ENCODE measurements around the gene POTEM.
"Not testable (repeated sequence)": the region's sequence is repeated elsewhere in the genome, so short reads cannot be mapped to it uniquely, and the experiment has no call there.

The POTEM gene

GRCh38 chr14:19038060-19038664, 70.9 kb downstream of the POTEM start:
- DNase-seq: not testable (repeated sequence)

DNA sequence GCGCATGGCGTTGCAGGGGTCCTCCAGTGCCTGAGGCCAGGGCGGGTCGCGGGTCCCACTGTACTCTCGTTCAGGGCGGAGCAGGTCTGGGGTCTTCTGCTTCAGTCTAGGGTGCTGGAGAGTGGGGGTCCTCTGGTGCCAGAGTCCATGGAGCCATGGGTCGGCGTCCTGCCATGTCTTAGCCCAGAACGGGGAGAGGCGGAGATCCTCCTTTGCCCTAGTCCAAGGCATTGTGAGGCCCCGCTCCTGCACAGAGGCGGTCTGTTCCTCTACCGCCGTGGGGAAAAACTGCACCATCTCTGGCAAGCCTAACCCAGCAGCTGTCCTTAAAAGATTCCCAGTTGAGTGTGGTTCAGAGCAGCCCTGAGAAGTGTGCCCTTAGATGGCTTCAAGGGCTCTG, 71.6 kb downstream of the POTEM start:
- not testable (repeated sequence) for DNase-seq

- DNase-seq: not testable (repeated sequence)
Observed at GRCh38 chr14:19043384-19043783, 76.2 kb downstream of the POTEM start.

Data from hematopoietic multipotent progenitor cell treated with erythropoietin and hydrocortisone succinate and interleukin-3 and kit ligand, for 8 days (in vitro differentiated cells).